ENCODE data around the gene NUDT3. TPM values are rescaled to one million over a fixed set of nuclear protein-coding genes. Genes with fewer than 3 reads are reported as not detected.

The NUDT3 gene
- total and polyA plus RNA-seq, 9 of the 15 experiments (the other 6 are each of a cell fraction or from before 2014, with no cell fraction given): 5.4 to 81.2 (median 56.4) TPM

DNA sequence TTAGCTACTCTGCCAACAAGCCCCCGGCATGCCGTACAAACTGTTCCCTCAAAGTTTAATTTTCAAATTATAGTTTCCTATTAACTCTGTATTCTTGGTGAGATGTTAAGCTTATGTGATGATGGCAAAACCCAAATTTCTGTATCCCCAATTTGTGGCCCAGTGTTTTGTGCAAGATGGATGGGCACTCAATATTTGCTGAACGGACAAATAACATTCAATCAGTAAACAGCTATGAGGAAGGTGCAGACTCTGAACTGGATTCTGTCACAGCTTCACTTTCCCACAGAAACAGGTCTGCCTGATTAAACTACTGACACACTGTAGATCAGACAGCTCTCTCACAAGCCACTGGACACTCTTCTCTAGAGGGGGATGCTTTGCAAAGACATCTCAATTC lies 54.1 kb downstream of the NUDT3 start:
- Histone ChIP-seq H3K36me3 (ENCODE audit: control insufficient read depth, insufficient read depth, low read length) (peaks cover 69% of the 10 kb centered on the region), H3K4me2 (ENCODE audit: insufficient read depth, low read length) (no peak overlapping the region), H3K4me1 (replicated peaks in 1 of 2; ENCODE audit: control insufficient read depth in 2 of 2, insufficient read depth in 2 of 2, low read length in 2 of 2) (peaks cover 0 to 14% of the 10 kb centered on the region in 2 experiments; a peak in 2 of 5 replicates), H3K9ac (ENCODE audit: insufficient read depth in 1 of 2, low read depth in 2 of 2, low read length in 2 of 2) (no peak overlapping the region), H3K9me1 (ENCODE audit: control insufficient read depth, insufficient read depth, low read length) (peaks cover 3% of the 10 kb centered on the region), H3K9me3 (replicated peaks; ENCODE audit: control insufficient read depth, insufficient read depth, low read depth, low read length) (no peaks in the 10 kb centered on the region), H3K79me2 (ENCODE audit: control insufficient read depth, insufficient read depth, low read length) (peaks cover 85% of the 10 kb centered on the region), H3K27ac (ENCODE audit: extremely low read depth, low read depth, low read length) (no peak overlapping the region), H3K27me3 (ENCODE audit: control insufficient read depth in 2 of 2, insufficient read depth in 2 of 2, low read length in 2 of 2) (no peaks in the 10 kb centered on the region), H2AFZ (ENCODE audit: low read depth, low read length) (no peak overlapping the region), H3K4me3 (no peak overlapping the region), H4K20me1 (replicated peaks; ENCODE audit: control insufficient read depth, insufficient read depth, low read length) (peaks cover 7% of the 10 kb centered on the region)
- DNase-seq (ENCODE audit: extremely low read depth in 1 of 4, low spot score in 3 of 4) (no peak), FAIRE-seq (no peak), ATAC-seq (no peak)
- ChIA-PET CTCF (ENCODE audit: low intra/inter-chr PET ratio) (no interaction called here), POLR2A (interaction anchor here (0.5 to 5.4 kb wide), 7 partner anchors 8 to 263 kb away, joined by 3 to 27 read pairs (median 3); no protein-coding TSS in a partner anchor)
- in situ Hi-C loops (cut with MboI) (no loop called here), intact Hi-C loops (cut with micrococcal nuclease) (no loop called here)
- 61% methylated on average over 3 of the region's 3 CpGs for WGBS (ENCODE audit: insufficient coverage, low coverage, missing lambda C conversion rate)
- BruUV-seq (replicated peaks): no TSS peak
- TF ChIP-seq ZNF695 (CRISPR knock-in tag; IDR thresholded peaks at IDR 0.05): no peak
- TF ChIP-seq ZNF316 (IDR thresholded peaks at IDR 0.05): peak; percentile 91
- TF ChIP-seq EGR1 (conservative IDR thresholded peaks at IDR 0.05): no peak
- TF ChIP-seq ZFPM2 (CRISPR knock-in tag; IDR thresholded peaks at IDR 0.05): no peak
- no peak for TF ChIP-seq ZNF77 (CRISPR knock-in tag; IDR thresholded peaks at IDR 0.05)
- TF ChIP-seq OTX1 (CRISPR knock-in tag; IDR thresholded peaks at IDR 0.05): no peak
- peak; percentile 83 for TF ChIP-seq C11orf30 (IDR thresholded peaks at IDR 0.05; ENCODE audit: low read depth)
- TF ChIP-seq, protein P1, sequence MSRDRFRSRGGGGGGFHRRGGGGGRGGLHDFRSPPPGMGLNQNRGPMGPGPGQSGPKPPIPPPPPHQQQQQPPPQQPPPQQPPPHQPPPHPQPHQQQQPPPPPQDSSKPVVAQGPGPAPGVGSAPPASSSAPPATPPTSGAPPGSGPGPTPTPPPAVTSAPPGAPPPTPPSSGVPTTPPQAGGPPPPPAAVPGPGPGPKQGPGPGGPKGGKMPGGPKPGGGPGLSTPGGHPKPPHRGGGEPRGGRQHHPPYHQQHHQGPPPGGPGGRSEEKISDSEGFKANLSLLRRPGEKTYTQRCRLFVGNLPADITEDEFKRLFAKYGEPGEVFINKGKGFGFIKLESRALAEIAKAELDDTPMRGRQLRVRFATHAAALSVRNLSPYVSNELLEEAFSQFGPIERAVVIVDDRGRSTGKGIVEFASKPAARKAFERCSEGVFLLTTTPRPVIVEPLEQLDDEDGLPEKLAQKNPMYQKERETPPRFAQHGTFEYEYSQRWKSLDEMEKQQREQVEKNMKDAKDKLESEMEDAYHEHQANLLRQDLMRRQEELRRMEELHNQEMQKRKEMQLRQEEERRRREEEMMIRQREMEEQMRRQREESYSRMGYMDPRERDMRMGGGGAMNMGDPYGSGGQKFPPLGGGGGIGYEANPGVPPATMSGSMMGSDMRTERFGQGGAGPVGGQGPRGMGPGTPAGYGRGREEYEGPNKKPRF (IDR thresholded peaks at IDR 0.05; ENCODE audit: low read depth, low read length): no peak
- no peak for TF ChIP-seq ZNF282 (CRISPR knock-in tag; IDR thresholded peaks at IDR 0.05)
- TF ChIP-seq CSDE1 (IDR thresholded peaks at IDR 0.05): no peak
- TF ChIP-seq, protein P2, sequence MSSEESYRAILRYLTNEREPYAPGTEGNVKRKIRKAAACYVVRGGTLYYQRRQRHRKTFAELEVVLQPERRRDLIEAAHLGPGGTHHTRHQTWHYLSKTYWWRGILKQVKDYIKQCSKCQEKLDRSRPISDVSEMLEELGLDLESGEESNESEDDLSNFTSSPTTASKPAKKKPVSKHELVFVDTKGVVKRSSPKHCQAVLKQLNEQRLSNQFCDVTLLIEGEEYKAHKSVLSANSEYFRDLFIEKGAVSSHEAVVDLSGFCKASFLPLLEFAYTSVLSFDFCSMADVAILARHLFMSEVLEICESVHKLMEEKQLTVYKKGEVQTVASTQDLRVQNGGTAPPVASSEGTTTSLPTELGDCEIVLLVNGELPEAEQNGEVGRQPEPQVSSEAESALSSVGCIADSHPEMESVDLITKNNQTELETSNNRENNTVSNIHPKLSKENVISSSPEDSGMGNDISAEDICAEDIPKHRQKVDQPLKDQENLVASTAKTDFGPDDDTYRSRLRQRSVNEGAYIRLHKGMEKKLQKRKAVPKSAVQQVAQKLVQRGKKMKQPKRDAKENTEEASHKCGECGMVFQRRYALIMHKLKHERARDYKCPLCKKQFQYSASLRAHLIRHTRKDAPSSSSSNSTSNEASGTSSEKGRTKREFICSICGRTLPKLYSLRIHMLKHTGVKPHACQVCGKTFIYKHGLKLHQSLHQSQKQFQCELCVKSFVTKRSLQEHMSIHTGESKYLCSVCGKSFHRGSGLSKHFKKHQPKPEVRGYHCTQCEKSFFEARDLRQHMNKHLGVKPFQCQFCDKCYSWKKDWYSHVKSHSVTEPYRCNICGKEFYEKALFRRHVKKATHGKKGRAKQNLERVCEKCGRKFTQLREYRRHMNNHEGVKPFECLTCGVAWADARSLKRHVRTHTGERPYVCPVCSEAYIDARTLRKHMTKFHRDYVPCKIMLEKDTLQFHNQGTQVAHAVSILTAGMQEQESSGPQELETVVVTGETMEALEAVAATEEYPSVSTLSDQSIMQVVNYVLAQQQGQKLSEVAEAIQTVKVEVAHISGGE (CRISPR knock-in tag; IDR thresholded peaks at IDR 0.05): no peak
- no peak for TF ChIP-seq ZNF431 (CRISPR knock-in tag; IDR thresholded peaks at IDR 0.05)
- TF ChIP-seq, protein P3, sequence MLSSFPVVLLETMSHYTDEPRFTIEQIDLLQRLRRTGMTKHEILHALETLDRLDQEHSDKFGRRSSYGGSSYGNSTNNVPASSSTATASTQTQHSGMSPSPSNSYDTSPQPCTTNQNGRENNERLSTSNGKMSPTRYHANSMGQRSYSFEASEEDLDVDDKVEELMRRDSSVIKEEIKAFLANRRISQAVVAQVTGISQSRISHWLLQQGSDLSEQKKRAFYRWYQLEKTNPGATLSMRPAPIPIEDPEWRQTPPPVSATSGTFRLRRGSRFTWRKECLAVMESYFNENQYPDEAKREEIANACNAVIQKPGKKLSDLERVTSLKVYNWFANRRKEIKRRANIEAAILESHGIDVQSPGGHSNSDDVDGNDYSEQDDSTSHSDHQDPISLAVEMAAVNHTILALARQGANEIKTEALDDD (IDR thresholded peaks at IDR 0.05): no peak
- TF ChIP-seq SUPT5H (IDR thresholded peaks at IDR 0.05): no peak
- TF ChIP-seq RBM25 (IDR thresholded peaks at IDR 0.05; ENCODE audit: low read depth, low read length, severe bottlenecking): no peak
- peak; percentile 73 for TF ChIP-seq MAFG (tag; conservative IDR thresholded peaks at IDR 0.05)
- TF ChIP-seq RBM17 (IDR thresholded peaks at IDR 0.05; ENCODE audit: borderline replicate concordance, low read depth, low read length): no peak
- TF ChIP-seq ZNF699 (CRISPR knock-in tag; IDR thresholded peaks at IDR 0.05; ENCODE audit: insufficient replicate concordance): no peak
- no peak for TF ChIP-seq MED1 (CRISPR knock-in tag; IDR thresholded peaks at IDR 0.05; ENCODE audit: borderline replicate concordance)
- no peak for TF ChIP-seq LEF1 (IDR thresholded peaks at IDR 0.05)
